Hindlimb muscle (tissue), 1 donor: Measurements from ENCODE around the gene KCNJ10. TPM values are rescaled to one million over a fixed set of nuclear protein-coding genes. Genes with fewer than 3 reads are reported as not detected.
"Not testable (repeated sequence)": the region's sequence is repeated elsewhere in the genome, so short reads cannot be mapped to it uniquely, and the experiment has no call there.

Source experiments
- DNase-seq: peaks from one replicate; pipeline ENCODE4 v3.0.0-alpha.2; 2013
- polyA plus RNA-seq: library from polyadenylated mRNA; unstranded; fragments of 120-200 nt; gene quantifications from one replicate; pipeline ENCODE4 v1.2.1, GENCODE V29; 2013; ENCODE audit not compliant: insufficient read length

The KCNJ10 gene
- 0.46 TPM for polyA plus RNA-seq

DNA sequence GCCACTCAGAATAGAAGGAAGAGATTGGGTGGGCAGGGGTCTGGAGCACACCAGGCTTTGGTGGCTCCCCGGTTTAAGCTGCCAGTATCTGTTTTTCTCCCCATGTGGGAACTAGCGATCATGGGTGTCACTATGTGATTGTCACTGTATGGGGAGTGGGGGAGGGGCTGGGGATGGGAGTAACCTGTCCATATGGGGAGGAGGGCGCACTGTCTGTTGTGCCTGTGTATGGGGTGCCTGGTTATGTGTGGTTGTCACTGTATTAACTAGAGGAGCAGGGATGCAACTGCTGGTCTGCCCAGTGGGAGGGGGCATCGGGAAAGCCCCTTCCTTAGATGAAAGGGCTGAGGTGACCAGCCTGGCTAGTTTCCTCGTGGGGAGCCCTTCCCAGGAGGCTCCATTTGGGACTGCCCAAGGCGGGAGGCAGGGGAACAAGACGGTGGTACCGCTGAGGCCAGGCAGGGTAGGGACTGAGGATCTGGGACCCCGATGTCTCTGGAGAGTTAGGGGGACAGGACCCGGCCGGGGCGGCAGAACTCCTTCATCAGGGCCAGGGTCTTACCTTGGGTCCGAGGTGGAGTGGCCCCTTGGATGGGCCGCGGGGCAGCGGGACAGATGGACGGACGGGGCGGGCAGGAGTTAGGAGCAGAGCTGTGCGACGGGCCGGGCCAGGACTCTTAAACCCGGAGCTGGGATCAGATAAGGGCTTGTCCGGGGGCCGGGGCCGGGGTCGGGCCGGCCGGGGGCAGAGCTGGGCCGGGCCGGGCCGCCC lies at the start of gene KCNJ10:
Gene KCNJ10 (minus strand): TSS at position 701 of the 772 bp plus-strand sequence. CDS start 27,628 bp downstream, outside the sequence.
- no peak for DNase-seq

DNA sequence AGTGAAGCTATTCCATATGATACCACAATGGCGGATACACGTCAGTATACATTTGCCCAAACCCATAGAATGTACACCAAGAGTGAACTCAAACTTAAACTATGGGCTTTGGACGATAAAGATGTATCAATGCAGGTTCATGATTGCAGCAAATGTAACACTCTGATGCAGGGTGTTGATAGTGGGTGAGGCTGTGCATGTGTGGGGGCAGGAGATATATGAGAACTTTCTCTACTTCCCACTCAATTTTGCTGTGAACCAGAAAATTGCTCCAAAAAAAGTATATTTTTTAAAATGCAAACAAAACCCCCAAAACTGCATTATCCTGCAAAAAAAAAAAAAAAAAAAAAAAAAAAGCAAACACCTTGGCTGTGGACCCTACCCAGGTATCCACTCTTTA lies 49.0 kb upstream of the KCNJ10 start:
- DNase-seq: no peak

GRCh38 chr1:160117709-160118183 lies 47.8 kb upstream of the KCNJ10 start:
- DNase-seq: no peak

GRCh38 chr1:160117300-160117699 lies 47.3 kb upstream of the KCNJ10 start:
- DNase-seq: no peak

DNA sequence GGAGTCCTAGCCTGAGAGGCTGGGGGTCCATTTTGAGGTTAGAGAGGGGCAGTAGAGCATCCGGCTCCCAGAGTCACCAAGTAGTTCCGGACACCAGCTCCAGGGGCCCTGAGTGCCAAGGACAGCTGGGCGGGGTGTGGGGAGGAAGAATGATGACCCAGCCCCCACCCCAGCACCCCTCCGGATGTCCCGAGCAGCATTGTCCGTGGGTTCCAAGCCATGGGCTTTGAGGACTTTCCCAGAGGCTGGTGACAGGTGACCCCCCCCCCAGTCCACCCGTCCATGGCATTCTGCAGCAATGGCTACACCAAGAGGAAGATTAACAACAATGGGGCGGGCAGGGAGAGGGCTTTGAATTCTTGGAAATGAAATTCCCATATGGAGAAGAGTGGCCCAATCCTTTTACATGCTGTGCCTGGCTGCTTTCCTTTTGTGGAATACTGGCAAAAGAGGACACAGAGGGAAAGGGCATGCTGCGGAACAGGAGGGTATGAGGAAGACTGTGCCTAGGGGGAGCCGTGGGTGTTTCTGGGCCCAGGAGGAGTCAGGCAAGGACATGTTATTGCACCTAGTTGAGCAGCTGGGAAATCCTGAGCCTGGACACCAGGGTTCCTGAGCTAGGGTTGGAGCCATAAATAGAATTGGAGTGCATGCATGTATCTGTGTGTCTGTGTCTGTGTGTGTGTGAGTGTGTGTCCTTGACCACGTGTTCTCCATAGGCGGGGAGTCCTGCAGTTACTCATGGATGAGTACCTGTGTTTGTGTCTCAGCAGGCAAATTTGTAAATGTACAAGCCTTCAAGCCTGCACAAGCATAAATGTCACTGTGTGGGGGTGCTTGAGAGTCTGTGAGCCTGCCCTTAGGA lies 46.6 kb upstream of the KCNJ10 start:
- no peak for DNase-seq

GRCh38 chr1:160115545-160116282 lies 45.8 kb upstream of the KCNJ10 start, which contains the start of gene ATP1A2:
Gene ATP1A2 (plus strand): TSS chr1:160115759. CDS start chr1:160115862, 103 bp downstream.
- no peak for DNase-seq

DNA sequence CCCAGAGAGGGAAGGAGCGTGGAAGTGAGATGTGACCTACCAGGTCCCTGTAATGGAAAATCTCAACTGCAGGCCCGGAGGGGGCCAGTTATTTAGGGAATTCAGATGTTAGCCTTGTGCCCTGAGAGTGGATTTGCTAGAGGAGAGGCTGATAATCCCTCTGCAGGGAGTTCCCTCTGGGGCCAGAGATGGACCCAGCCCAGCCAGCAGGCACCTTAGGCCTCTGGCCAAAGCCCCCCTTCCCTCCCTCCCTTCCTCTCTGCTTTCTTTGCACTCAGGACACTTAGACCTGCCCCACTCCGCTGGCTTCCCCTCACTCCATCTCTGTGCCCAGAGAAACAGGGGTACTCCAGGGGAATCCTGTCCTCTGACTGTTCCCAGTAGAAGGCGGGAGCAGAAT lies 44.1 kb upstream of the KCNJ10 start:
- no peak for DNase-seq

GRCh38 chr1:160113407-160113806 lies 43.4 kb upstream of the KCNJ10 start:
- DNase-seq: no peak

DNA sequence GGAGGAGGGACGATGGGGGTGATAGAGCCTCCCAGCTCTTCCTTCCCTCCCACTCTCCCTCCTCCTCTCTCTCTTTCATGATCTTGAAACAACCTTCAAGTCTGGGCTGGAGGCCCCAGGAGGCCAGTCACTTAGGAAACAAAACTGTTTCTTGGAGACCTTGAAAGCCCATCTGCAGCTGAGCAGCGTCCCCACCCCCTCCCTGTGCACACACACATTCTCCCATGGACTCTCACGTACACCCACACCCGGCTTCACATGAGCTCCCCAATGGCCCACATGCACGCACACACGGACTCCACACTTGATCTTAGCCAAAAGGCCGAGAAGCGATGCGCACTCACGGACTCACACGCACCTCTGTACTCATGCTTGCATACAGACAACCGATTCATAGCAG lies 42.4 kb upstream of the KCNJ10 start:
- peak; percentile 81 for DNase-seq

DNA sequence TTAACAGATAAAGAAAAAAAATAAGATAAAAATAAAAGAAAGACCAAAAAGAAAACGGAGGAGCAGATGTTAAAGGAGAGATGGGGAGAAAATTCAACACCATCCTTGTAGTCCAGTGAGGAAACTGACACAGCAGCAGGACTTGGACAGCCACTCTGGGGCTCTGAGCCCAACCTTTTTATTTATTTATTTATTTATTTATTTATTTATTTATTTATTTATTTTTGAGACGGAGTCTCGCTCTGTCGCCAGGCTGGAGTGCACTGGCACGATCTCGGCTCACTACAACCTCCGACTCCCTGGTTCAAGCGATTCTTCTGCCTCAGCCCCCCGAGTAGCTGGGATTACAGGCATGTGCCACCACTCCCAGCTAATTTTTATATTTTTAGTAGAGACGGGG lies 41.5 kb upstream of the KCNJ10 start:
- DNase-seq: not testable (repeated sequence)

DNA sequence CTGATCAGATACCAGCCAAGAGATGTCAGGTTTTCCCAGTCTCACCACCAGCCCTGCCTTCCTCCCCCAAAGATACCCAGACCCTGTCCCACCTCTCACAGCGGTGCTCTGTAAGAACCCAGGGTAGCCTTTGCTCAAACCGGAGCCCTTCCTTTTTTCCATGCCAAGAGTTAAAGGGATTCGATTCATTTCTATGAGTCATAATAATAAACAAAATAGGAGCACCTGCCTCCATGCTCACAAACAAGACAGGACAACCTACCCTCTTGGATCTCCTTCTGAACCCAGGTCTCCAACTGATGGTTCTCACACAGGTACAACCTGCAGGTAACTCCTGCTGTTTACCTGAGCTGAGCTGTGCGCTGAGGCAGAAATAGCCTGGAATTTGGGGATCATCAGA lies 39.7 kb upstream of the KCNJ10 start:
- no peak for DNase-seq

DNA sequence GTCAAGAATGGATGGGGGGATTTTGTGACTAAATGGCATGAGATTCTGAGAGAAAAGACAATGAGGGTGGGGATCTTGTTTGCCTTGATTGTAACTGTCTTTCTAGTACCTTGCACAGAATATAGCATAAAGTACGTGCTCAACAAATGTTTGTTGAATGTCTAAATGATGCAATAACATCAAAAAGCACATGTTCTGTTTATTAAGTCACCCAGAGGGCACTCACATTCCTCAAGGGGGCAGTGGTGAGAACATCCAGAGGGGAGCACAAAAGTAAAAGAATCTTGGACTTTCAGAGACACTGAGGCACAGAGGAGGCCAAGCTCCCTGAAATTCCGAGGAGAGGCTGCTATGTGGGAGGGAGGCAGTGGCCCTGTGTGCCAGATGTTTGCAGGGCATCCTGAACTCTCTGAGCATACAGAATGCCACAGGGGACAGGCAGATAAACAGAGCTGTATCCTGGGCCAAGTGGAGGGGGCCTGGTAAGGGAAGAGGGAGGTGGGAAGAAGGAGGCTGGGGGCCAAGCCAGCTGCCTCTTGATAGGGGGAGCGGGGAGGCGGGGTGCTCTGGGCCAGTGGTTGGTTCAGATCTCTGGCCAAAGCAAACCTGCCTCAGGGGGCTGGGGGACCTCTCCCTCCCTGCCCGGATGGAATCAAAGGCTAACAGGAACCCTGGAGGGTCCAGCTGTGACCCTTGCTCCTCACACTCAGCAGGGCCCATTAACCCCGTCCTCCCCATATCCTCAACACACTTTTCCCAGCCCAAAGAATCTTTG lies 39.1 kb upstream of the KCNJ10 start:
- DNase-seq: no peak

DNA sequence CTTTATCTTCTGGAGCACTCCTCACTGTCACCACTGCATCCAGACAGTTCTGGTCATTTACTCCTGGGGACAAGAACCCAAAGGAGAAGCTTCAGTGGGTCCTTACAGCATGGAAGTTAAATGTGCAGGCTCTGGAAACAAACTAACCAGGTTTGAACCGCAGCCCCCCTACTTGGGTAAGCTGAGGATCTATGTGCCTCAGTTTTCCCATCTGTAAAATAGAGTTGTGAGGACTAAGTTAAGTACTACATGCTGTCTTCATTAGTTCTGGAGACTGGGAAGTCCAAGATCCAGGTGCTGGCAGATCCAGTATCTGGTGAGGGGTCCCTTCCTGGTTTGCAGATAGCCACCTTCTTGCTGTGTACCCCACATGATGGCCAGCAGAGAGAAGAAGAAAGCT lies 37.6 kb upstream of the KCNJ10 start:
- DNase-seq: no peak

DNA sequence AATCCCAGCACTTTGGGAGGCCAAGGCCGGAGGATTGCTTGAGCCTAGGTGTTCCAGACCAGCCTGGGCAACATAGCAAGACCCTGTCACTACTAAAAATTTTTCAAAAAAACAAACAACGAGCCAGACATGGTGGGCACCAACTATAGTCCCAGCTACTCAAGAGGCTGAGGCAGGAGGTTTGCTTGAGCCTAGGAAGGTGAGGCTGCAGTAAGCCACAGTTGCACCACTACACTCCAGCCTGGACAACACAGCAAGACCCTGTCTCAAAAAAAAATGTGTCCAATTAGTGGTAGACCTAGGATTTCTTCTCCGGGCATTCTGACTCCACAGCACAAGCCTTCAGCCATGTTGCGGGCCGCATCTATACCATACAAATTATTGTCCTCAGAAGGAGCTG lies 35.2 kb upstream of the KCNJ10 start:
- DNase-seq: no peak

GRCh38 chr1:160104486-160104885 lies 34.5 kb upstream of the KCNJ10 start:
- DNase-seq: no peak

- no peak for DNase-seq
These were observed 33.9 kb upstream of the KCNJ10 start for GRCh38 chr1:160103658-160104408.

GRCh38 chr1:160101717-160102522 lies 32.0 kb upstream of the KCNJ10 start:
- DNase-seq: no peak

DNA sequence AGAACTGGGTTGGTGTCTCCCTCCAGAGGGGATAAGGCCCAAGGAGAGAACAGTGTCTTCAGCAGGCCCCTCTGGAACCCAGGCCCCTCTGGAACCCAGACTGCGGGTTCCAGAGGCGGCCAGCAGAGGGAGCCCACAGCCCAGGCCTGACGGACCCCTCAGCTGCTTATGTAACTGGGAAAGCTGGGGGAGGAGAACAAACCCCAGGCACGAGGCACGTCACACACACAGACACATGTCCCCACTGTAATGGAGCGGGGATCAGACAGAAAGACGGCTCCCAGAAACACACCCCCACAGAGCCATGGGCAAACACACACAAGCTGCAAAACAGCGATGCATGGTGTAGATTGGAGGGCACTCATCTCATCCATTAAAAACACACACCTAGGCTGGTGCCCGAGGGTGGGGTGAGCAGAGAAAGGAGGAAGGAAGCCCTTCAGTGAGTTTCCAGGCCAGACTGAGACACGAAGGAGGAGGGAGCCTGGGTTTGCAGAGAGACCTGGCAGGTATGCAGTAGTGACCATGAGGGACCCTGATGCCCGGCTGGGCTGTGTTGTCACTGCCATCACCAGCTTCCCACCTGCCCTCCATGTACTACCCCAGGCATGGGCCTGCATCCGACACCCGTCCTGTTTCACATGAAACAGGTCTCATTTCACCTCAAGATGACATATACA lies 31.2 kb upstream of the KCNJ10 start:
- peak; percentile 85 for DNase-seq

DNA sequence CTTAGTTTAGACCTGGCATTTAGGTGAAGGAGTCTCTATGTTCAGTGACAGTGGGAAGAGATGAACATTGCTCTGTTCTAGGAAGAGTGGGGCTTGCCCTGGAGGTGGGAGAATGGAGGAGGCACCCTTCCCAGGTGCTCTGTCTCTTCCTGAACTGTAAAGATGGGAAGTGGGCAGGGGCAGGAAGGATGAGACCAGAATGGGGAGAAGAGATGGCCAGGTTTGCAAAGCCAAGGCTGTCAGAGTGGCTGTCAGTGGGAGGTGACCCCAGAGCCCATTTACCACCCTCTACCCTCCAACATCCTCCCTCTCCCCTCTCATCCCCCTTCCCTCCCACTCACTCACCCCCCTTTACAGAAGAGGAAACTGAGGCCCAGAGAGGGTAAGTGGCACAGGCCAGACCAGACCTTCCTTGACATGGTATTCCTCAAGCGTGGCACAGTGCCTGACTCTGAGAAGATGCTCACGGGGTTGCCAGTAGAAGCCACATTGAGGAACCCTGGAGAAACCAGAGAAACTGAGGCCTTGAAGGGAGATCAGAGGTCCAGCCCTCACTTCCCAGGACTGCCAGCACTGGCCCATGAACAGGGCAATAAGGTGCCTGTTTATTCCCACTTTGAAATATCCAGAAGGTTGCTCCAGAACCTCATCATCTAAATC lies 29.9 kb upstream of the KCNJ10 start:
- no peak for DNase-seq
